ENCODE data around the gene CDH13.

Gene CDH13

DNA sequence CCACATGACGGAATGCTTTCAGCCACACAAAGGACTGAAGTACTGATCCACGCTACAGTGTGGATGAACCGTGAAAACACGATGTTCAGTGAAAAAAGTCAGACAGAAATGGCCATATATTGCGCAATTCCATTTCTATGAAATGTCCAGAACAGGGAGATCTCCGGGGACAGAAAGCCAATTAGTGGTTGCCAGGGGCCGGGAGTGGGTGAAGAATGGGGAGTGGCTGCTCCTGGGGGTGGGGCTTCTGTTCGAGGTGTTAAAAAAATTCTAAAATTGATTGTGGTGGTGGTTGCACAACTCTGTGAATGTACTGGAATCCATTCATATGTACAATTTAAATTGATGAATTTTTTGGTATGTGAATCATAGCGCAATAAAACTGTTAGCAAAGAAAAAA lies 1026.2 kb downstream of the CDH13 start:
- DNase-seq = no peak

DNA sequence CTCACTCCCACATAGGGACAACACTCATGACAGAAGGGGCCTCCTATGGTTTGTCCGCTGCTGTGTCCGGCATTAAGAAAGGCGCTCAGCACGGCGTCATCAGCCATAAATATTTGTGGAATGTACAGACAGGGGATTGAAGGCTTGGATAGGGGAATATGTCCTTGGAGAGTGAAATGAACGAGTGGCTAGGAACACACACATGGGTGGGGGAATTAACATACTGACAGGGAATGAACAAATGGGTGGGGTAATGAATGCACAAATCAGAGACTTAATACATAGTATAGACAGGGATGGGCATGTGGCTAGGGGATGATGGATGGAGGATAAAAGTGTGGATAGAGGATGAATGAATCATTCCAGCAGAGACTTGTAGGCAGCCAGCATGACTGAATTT lies 1027.0 kb downstream of the CDH13 start:
- no peak for DNase-seq

- DNase-seq = no peak
Measured at GRCh38 chr16:83660282-83660681, 1033.5 kb downstream of the CDH13 start.

- DNase-seq = no peak
Measured at GRCh38 chr16:83661656-83662055, 1034.9 kb downstream of the CDH13 start.

- no peak for DNase-seq
Measured at GRCh38 chr16:83666449-83666848, 1039.7 kb downstream of the CDH13 start.

GRCh38 chr16:83669456-83669855 lies 1042.7 kb downstream of the CDH13 start:
- DNase-seq = peak in 1 of 2 experiments; percentile 19

DNA sequence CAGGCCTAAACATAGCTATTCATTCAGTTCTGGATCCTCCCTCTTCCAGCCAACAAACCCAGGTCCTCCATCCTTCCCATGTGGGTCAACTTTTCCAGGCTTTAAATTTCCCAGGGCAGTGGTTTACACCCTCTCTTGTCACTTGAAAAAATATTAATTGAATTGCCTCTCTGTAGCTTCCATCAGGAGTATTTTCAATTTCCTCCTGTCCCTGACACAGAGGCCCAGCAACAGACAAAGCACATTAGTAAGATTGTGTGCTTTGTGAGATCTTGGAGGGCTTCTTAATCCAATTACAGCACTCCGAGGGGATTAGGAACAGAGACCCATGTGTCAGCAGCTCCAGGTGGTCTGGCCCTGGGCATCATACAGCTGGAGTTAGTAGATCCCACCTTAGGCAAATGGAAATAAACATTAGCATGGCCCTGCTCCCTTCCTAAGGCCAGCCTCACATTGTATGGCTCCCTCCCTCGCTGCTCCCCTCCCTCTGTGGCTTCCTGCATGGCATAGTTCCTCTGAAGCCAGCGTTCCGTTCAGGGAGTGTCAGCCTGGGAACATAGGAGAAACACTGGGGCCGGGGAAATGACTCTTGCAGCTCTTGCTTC lies 1048.3 kb downstream of the CDH13 start:
- peak; percentile 95 to 99 for DNase-seq

GRCh38 chr16:83676086-83676485 lies 1049.3 kb downstream of the CDH13 start:
- DNase-seq = peak; percentile 35 to 62

DNA sequence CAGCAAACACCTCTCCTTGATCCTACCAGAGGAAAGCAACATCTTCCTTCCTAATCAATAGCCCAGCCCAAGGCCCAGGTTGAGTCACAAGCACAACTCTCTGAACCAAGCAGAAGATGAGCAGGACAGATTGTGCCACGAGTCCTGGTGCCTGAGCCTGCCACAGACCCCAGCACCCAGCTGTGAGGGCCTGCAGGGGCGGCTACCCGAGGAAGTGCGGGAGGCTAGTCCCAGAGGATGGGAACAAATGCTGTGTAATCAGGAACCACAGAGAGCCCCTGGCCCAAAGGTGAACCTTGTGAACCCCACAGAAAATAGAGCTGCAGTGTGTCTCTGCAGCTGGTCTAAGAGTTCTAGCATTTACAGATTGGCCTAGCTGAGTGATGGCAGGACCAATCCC lies 1054.2 kb downstream of the CDH13 start:
- DNase-seq = no peak

DNA sequence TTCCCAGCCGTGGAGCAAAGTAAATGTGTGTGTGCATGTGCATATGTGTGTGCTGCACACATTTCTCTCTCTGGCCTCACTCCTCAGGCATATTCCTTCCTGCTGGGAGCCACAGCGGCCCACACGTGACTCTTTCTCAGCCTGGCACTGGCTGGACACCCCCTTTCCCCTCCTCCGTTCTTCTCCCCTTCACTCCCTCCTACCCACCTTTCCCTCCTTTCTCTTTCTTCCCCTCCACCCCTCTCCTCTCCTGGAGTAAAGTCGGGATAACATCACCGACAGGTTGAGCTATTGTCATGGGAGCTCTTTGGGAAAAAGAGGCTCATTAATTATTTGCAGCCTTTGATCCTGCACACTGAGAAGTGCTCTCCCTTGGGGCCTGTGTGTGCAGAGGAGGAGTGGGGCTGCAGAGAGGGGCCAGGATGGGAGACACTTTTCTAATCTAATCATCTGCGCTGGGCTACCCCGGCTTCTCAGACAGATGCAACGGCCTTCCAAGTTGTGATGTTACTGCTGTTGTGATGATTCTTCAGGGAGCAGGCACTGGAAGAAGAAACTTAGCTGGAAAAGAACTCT lies 1054.7 kb downstream of the CDH13 start:
- DNase-seq = peak; percentile 37 to 77

DNA sequence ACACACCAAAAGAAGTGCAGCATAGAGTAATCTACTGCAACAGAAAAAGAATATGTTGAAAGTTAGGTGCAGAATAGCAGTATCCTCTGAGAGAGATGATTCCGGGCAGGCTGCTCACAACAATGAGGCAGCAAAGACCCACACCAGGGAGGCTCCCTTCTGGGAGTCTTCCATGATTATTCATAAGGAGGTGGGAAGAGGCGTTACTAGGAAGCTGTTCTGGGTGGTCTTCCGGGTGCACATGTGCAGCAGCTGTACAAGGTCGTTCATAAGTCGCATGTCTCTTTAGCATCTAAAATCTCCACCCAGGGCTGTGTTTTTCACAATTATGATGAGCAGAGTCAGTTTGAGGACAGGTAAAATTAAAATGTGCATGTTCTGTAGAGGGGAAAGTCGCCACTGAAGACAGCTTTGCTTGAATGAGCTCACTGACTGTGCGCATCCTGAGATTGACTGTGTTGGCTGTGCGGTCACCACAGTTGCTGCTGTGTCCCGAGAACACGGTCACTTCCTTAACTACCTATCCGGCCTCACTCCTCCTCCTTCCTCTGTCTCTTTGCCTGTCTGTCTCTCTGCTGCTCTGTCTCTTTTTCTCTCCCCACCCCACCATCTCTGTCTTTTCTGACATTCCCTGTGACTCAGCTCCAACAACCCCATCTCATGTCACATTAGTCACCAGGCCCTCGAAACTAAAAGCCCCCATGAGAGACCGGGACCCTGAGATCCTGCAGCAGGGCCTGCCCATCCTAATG lies 1055.5 kb downstream of the CDH13 start:
- DNase-seq = no peak

- no peak for DNase-seq
Measured at GRCh38 chr16:83682868-83683235, 1056.1 kb downstream of the CDH13 start.

DNA sequence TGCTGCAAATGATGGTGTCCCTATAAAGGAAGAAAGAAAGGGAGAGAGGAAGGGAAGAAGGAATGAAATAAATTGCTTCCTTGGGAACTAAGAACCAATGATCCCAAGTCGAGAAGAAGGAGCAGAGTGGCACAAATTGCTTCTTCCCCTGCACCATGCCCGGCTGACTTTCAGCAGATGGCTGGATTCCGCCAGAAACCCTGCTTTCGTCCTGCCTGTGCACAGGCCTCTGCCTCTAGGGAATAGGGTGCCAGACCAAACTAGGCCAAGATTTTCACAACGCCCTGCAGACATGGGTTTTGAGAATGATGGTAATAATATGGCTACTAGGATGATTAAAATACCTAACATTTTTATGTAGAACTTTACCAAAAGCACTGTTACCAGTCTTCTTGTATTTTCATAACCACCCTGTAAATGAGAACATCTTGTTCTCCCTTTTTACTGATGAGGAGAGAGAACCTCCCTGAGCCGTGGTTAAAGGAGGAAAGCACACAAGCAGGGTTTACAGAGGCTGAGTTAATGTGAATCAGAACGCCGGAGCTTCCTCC lies 1058.9 kb downstream of the CDH13 start:
- no peak for DNase-seq

GRCh38 chr16:83686726-83687125 lies 1060.0 kb downstream of the CDH13 start:
- DNase-seq = no peak

- DNase-seq = peak in 1 of 2 experiments; percentile 5
Measured at GRCh38 chr16:83689385-83689831, 1062.6 kb downstream of the CDH13 start.

- DNase-seq = peak in 1 of 2 experiments; percentile 13
Measured at GRCh38 chr16:83692224-83692623, 1065.5 kb downstream of the CDH13 start.

DNA sequence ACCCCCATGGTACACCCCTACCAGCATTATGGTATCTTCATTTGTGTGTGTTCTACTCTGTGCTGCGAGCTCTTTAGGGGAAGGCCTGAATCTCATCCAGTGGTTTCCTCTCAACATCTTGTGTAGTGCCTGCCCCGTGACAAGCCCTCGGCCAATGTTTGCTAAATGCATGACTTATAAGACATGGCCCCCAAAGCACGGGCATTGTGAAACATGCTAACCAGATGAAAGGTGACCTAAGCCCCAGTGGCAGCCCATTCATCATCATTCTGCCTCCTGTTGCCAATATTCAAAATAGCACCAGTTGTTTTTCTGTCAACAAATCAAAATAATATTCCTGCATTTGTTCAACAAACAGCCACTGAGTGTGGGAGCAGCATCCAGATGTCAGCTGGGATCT lies 1072.2 kb downstream of the CDH13 start:
- DNase-seq = no peak

- no peak for DNase-seq
Measured at GRCh38 chr16:83699817-83700216, 1073.0 kb downstream of the CDH13 start.

- DNase-seq = no peak
Measured at GRCh38 chr16:83700918-83701317, 1074.1 kb downstream of the CDH13 start.

- DNase-seq = no peak
Measured at GRCh38 chr16:83701494-83701893, 1074.7 kb downstream of the CDH13 start.

DNA sequence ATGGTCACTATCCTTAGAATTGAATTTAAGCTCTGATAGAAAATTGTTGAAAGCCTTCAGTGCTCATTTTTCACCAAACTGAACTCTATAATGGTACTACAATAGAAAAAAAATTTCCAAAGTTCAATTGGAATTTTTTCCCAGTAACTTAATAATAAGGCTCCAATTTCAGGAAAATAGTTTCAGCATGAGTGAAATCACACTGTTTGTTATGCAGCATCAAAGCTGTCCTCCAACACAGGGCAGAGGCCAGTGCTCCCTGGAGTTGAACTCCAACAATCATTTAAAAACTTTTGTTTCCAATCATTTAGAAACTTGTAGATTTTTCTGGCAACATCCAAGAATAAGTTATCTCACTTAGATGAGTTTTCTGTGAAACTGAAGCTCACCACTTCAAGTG lies 1077.9 kb downstream of the CDH13 start:
- no peak for DNase-seq

- no peak for DNase-seq
Measured at GRCh38 chr16:83705856-83706255, 1079.1 kb downstream of the CDH13 start.

DNA sequence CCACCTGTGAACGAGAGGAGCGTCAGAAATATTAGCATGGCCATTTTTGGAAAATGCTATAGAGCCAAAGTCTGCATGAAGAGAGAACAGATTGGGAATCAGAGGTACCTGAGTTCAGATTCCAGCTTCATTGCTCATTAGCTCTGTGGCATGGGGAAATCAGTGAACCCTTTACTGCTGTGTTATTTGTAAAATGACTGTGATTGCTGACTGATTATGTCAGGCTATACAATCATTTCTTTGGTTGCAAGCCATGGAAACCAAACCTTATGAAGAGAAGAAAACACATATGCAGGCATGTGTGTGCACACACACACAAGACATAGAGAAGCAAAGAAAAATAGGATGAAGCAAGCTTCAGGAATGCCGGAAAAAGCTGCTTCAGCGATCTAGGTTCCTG lies 1079.6 kb downstream of the CDH13 start:
- DNase-seq = no peak

GRCh38 chr16:83711069-83711468 lies 1084.3 kb downstream of the CDH13 start:
- no peak for DNase-seq
